HUDEP-2 (cell line): ENCODE measurements around the gene MOCS1.
"Not testable (repeated sequence)": the region's sequence is repeated elsewhere in the genome, so short reads cannot be mapped to it uniquely, and the experiment has no call there.

Source experiments
- DNase-seq, 76 experiments: peaks; one replicate each; lab custom pipeline; 2025; ENCODE audit not compliant: unreplicated experiment in 76 of 76; lab: John Stamatoyannopoulos, UW

The MOCS1 gene

GRCh38 chr6:39934131-39934757 lies at the start of gene MOCS1:
MOCS1 (minus strand) TSS chr6:39934462; CDS start chr6:39934417, 45 bp downstream.
- peak in 1 of 76 experiments; percentile 8 for DNase-seq

DNA sequence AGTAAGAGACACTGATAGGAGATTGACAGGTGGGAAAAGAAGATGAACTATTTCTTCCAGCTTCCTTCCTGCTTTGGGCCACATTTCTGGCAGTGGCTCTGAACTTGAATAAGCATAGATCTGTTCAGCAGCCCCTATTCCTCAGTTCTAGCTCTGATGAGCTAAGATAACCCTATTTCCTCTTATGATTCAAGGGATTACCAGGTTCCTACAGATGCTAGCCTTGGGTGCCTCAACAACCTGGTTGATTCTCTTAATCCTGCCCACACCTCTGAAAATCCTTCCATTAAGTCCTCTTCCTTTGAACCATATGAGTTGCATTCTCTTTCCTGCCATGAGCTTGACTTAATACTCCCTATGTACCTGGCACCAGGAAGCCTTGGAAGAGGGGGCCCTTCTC lies 49.8 kb upstream of the MOCS1 start:
- no peak for DNase-seq

DNA sequence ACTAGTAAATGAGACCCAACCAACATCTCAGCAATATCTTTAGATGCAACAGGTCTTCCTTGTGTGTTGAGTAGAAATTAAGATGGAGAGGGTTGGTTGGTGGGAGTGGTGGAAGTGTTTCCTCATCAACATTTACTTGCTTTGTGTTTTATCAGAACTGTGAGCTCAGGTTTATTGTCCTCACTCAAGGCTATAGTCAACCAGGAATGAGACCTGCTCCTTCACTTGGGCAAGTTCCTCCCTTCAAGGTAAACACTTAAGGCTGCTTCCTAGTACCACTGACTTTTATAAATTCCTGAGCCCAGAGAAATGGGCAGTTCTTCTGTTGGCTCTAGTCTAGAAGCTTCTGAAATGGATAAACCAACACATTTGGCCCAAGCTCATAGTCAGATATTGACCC lies 48.9 kb upstream of the MOCS1 start:
- DNase-seq, result no peak

DNA sequence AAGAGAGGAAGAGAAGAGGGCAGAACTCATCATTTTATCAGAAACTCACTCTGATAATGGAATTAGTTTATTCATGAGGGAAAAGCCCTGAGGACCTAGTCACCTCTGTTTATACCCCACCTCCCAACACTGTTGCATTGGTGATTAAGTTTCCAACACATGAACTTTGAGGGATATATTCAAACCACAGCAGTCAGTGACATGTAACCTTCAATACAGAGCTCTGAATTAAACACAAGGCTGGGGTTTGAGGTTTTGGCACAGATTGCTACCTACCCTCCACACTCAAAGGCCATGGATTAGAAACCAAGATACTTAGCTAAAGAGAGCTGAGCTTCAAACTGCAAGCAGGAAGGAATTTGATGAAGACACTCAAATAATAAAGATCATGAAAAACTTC lies 48.5 kb upstream of the MOCS1 start:
- DNase-seq, result no peak

GRCh38 chr6:39980839-39981580 lies 46.7 kb upstream of the MOCS1 start:
- peak in 20 of 76 experiments; percentile 6 to 63 (median 34) for DNase-seq

GRCh38 chr6:39979461-39980328 lies 45.4 kb upstream of the MOCS1 start:
- no peak for DNase-seq

DNA sequence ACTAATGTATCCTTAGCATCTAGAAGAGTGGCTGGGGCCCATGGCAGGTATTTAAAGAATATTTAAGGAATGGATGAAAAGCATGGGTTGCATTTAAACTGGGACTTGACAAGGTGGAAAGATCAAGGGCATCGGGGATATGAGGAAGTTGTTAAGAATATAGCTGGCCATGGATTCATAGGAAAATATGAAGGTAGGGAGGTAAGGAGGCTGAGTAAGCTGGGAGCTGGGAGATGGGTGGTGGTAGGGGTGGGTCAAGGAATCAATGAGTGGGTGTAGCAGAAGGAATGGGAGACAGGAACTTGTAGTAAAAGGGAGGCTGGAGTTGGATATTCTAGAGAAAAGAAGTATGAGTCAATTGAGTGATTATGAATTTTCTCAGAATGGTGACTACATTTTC lies 44.0 kb upstream of the MOCS1 start:
- DNase-seq, result no peak

DNA sequence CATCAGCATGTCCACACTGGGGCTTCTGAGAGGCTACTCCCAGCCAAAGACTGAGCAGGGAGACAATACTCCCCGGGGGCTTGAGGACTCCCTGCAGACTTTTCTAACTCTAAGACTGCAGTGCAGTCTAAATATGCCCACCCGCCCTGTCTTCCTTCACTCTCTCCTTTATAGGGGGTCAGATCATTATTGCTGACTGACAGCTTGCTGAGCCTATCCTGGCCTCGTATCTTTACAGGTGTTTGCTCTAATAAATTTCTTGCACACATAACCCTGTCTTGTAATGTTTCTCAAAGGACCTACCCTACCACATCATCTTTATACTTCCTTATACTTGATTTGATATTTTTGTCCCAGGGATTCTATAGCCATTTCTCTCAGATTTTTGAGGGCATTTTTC lies 39.4 kb upstream of the MOCS1 start:
- DNase-seq, result no peak

DNA sequence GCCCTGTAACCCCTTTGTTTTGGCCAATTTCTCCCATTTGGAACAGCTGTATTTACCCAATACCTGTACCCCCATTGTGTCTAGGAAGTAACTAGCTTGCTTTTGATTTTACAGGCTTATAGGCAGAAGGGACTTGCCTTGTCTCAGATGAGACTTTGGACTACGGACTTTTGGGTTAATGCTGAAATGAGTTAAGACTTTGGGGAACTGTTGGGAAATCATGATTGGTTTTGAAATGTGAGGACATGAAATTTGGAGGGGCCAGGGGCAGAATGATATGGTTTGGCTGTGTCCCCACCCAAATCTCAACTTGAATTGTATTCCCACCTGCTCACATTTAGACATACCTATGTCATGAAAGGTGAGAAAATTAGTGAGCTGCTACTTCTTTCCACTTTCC lies 38.5 kb upstream of the MOCS1 start:
- DNase-seq, result not testable (repeated sequence)

DNA sequence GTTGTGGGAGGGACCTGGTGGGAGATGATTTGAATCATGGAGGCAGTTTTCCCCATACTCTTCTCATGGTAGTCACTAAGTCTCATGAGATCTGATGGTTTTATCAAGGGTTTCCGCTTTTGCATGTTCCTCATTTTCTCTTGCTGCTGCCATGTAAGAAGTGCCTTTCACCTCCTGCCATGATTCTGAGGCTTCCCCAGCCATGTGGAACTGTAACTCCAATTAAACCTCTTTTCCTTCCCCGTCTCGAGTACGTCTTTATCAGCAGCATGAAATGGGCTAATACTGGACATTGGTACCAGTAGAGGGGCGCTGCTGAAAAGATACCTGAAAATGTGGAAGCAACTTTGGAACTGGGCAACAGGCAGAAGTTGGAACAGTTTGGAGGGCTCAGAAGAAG lies 36.9 kb upstream of the MOCS1 start:
- DNase-seq, result not testable (repeated sequence)

- DNase-seq, result no peak
Measured at GRCh38 chr6:39965751-39966150, 31.5 kb upstream of the MOCS1 start.

DNA sequence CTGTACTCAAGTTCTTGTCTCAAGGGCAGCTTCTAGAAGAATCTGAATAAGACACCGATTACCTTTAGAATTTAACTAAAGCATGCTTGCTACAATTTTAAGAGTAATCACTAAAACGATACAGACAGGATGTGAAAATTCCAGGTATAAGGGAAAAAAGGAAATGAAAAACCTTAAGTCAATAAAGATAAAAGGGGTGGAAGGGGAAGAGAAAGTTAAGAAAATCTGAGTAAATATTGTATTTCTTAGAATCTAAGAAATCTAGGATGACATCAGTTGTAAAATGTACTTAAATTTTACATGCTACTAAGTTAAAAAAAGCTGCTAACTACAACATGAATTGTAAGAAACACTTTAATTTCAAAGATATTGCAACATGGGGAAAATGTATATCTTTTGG lies 30.3 kb upstream of the MOCS1 start:
- DNase-seq, result no peak

GRCh38 chr6:39964094-39964493 lies 29.8 kb upstream of the MOCS1 start:
- no peak for DNase-seq

- no peak for DNase-seq
Measured at GRCh38 chr6:39962831-39963230, 28.6 kb upstream of the MOCS1 start.

DNA sequence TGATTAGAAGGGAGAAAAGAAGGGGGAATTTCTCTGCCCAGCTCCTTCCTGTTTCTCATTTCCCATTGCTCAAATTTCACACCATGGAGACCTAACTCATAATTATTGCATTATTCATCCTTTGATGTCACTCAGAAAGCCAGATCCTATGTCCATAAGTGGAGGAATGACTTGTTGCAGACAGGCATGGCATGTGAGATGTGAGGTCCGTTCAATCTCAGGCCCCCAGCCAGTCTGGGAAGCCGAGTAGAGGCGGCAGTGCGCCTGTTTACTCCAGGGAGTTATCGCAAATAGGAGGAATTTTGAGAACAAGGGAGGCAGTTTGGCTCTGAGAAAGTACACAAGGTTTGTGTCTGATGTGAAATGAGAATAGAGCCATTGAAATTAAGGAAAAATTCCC lies 26.9 kb upstream of the MOCS1 start:
- DNase-seq, result no peak

- DNase-seq, result no peak
Measured at GRCh38 chr6:39958947-39959346, 24.7 kb upstream of the MOCS1 start.

DNA sequence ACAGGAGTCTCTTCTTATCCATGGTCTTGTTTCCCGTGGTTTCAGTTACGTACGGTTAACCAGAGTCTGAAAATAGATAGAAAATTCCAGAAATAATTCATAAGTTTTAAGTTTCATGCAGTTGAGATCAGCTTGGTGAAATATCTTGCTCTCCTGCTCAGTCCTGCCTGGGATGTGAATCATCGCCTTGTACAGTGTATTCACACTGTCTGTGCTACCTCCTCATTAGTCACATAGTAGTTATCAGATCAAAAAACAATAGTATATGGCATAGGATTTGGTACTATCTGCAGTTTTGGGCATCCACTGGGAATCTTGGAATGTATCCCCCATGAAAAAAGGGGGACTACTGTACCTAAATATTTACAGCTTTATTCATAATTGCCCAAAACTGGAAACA lies 22.7 kb upstream of the MOCS1 start:
- no peak for DNase-seq

DNA sequence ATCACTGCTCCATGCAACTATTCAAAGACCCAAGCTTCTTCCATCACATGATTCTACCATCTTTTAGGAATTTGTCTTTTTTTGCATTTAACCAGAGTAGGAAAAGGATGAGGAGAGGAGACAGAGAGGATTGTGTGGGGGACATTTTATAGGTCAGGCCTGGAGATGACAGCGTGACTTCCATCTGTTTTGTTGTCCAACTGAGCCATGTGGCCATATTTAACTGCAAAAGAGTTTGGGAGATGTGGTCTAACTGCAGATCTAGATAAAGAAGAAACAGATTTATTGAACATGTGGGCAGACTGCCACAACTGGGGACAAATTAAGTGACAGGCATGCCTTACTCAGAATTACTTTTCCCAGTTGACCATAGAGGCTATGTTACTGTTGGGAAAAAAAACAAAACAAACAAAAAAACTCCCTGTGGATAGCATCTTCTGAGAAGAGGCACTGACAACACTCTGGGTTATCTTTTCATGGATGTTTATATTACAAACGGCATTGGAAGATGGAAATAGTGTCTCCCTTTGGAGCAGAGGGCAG lies 18.9 kb upstream of the MOCS1 start:
- no peak for DNase-seq

- DNase-seq, result no peak
Measured at GRCh38 chr6:39952167-39952566, 17.9 kb upstream of the MOCS1 start.

- no peak for DNase-seq
Measured at GRCh38 chr6:39951716-39952115, 17.5 kb upstream of the MOCS1 start.

DNA sequence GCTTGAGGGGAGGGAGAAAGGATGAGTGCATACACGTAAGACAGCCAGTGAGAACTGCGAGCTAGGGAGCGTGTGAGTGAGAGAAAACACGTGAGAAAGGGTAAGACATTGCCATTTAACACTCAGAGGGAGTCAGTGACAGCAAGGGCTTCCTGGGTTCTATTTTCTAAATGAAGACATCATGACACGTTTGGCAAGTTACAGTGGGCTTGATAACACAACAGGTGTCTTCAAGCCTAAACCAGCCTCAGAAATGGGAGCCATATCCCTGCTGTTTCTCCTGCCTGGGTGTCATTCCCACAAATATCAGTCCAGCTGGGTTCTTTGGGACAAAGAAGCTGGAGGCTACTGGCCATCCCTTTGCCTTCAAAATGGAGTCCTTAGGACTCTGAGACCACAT lies 16.9 kb upstream of the MOCS1 start:
- no peak for DNase-seq
